Posterior vena cava (tissue), 2 donors: ENCODE data around the gene MACF1. TPM values are rescaled to one million over a fixed set of nuclear protein-coding genes. Genes with fewer than 3 reads are reported as not detected.

Source experiments
- DNase-seq: peaks from one replicate; pipeline ENCODE4 v3.0.0-alpha.2; 2020; ENCODE audit warnings: low spot score
- intact Hi-C, 2 donors: fragments of 100-400 bp; cut with DNase I; formaldehyde crosslinking; loops; one replicate each; pipeline versions ENCODE4 v1.14.1 to v1.14.2; 2022 to 2023
- total RNA-seq, 2 donors: library from RNA; stranded (reverse); fragmentation: NEBNext Ultra II Directional; extraction: Animal tissue kit (Norgen Biotek cat#: 25700); gene quantifications; one replicate each; pipeline ENCODE4 v1.2.1, GENCODE V29; 2021
- donor health status: DM: yes; HTN: yes; CAD: no.
- donor health status: DM: yes; HTN: yes; CAD: no.

The MACF1 gene
- total RNA-seq, 2 donors from 2014 or later, result 596 to 609 TPM

- no peak for DNase-seq
- intact Hi-C loops, result no loop called here
Observed at GRCh38 chr1:39324888-39325287, 120.4 kb downstream of the MACF1 start.

- DNase-seq, result no peak
- intact Hi-C loops, result no loop called here
Observed at GRCh38 chr1:39326836-39327235, 122.3 kb downstream of the MACF1 start.

- intact Hi-C loops, result no loop called here
- DNase-seq, result no peak
Observed at GRCh38 chr1:39328095-39328494, 123.6 kb downstream of the MACF1 start.

GRCh38 chr1:39328586-39329121, 124.2 kb downstream of the MACF1 start:
- DNase-seq, result no peak
- intact Hi-C loops, result no loop called here

GRCh38 chr1:39331647-39332046, 127.2 kb downstream of the MACF1 start:
- no peak for DNase-seq
- intact Hi-C loops, result no loop called here

- intact Hi-C loops, result no loop called here
- DNase-seq, result no peak
Observed at GRCh38 chr1:39332291-39332690, 127.8 kb downstream of the MACF1 start.

GRCh38 chr1:39332828-39333227, 128.3 kb downstream of the MACF1 start:
- DNase-seq, result no peak
- intact Hi-C loops, result no loop called here

GRCh38 chr1:39333296-39333695, 128.8 kb downstream of the MACF1 start:
- intact Hi-C loops, result no loop called here
- no peak for DNase-seq

GRCh38 chr1:39335216-39335615, 130.7 kb downstream of the MACF1 start:
- intact Hi-C loops, result no loop called here
- no peak for DNase-seq

GRCh38 chr1:39337067-39337466, 132.6 kb downstream of the MACF1 start:
- intact Hi-C loops, result no loop called here
- no peak for DNase-seq

- intact Hi-C loops, result loop anchor here in 1 of 2 donors (1.0 kb wide), 1 partner anchor 22 kb away; no protein-coding TSS in a partner anchor
- DNase-seq, result no peak
Observed at GRCh38 chr1:39342776-39343175, 138.3 kb downstream of the MACF1 start.

GRCh38 chr1:39344394-39345154, 140.1 kb downstream of the MACF1 start:
- no peak for DNase-seq
- intact Hi-C loops, result no loop called here

- DNase-seq, result no peak
- intact Hi-C loops, result no loop called here
Observed at GRCh38 chr1:39346872-39347271, 142.4 kb downstream of the MACF1 start.

- intact Hi-C loops, result no loop called here
Observed at GRCh38 chr1:39348278-39348677, 143.8 kb downstream of the MACF1 start.

GRCh38 chr1:39352881-39353280, 148.4 kb downstream of the MACF1 start:
- intact Hi-C loops, result loop anchor here in 1 of 2 donors (10.0 kb wide), 1 partner anchor 82 kb away; no protein-coding TSS in a partner anchor

More at GRCh38 chr1:39348278-39348677, 143.8 kb downstream of the MACF1 start:
- DNase-seq, result no peak

GRCh38 chr1:39354572-39354971, 150.1 kb downstream of the MACF1 start:
- intact Hi-C loops, result loop anchor here in 1 of 2 donors (10.0 kb wide), 1 partner anchor 80 kb away; no protein-coding TSS in a partner anchor
- DNase-seq, result no peak

More at GRCh38 chr1:39352881-39353280, 148.4 kb downstream of the MACF1 start:
- DNase-seq, result no peak

GRCh38 chr1:39358491-39358890, 154.0 kb downstream of the MACF1 start:
- DNase-seq, result no peak
- intact Hi-C loops, result loop anchor here in 1 of 2 donors (10.0 kb wide), 1 partner anchor 76 kb away; no protein-coding TSS in a partner anchor

- intact Hi-C loops, result loop anchor here in 1 of 2 donors (10.0 kb wide), 1 partner anchor 76 kb away; no protein-coding TSS in a partner anchor
Observed at GRCh38 chr1:39359028-39359570, 154.6 kb downstream of the MACF1 start.

GRCh38 chr1:39360731-39361130, 156.2 kb downstream of the MACF1 start:
- intact Hi-C loops, result loop anchor here in 1 of 2 donors (10.0 kb wide), 1 partner anchor 74 kb away; no protein-coding TSS in a partner anchor
- DNase-seq, result no peak

More at GRCh38 chr1:39359028-39359570, 154.6 kb downstream of the MACF1 start:
- no peak for DNase-seq

GRCh38 chr1:39361446-39361845, 157.0 kb downstream of the MACF1 start:
- intact Hi-C loops, result loop anchor here in 1 of 2 donors (10.0 kb wide), 1 partner anchor 73 kb away; no protein-coding TSS in a partner anchor

More at GRCh38 chr1:39361446-39361845, 157.0 kb downstream of the MACF1 start:
- no peak for DNase-seq
